ENCODE results near the gene FOXP1.

The FOXP1 gene

GRCh38 chr3:71430941-71431552 is 152.5 kb downstream of the FOXP1 start:
- ATAC-seq, result peak; percentile 79
- TF ChIP-seq ESRRG (CRISPR knock-in tag; IDR thresholded peaks at IDR 0.05), result no peak
- no peak for TF ChIP-seq TOX (CRISPR knock-in tag; IDR thresholded peaks at IDR 0.05; ENCODE audit: borderline replicate concordance)

GRCh38 chr3:71429597-71429988 is 153.9 kb downstream of the FOXP1 start:
- no peak for ATAC-seq
- TF ChIP-seq ISL1 (CRISPR knock-in tag; IDR thresholded peaks at IDR 0.05), result no peak
- no peak for TF ChIP-seq OSR1 (CRISPR knock-in tag; IDR thresholded peaks at IDR 0.05)
- no peak for TF ChIP-seq ZFP30 (CRISPR knock-in tag; IDR thresholded peaks at IDR 0.05)
- no peak for TF ChIP-seq CREB5 (CRISPR knock-in tag; IDR thresholded peaks at IDR 0.05; ENCODE audit: low read depth)
- TF ChIP-seq ZNF8 (CRISPR knock-in tag; IDR thresholded peaks at IDR 0.05), result no peak
- no peak for TF ChIP-seq RARB (CRISPR knock-in tag; IDR thresholded peaks at IDR 0.05)
- no peak for TF ChIP-seq CSRNP3 (CRISPR knock-in tag; IDR thresholded peaks at IDR 0.05)
- TF ChIP-seq SNAI2 (CRISPR knock-in tag; IDR thresholded peaks at IDR 0.05), result no peak
- no peak for TF ChIP-seq ESRRG (CRISPR knock-in tag; IDR thresholded peaks at IDR 0.05)
- no peak for TF ChIP-seq TOX (CRISPR knock-in tag; IDR thresholded peaks at IDR 0.05; ENCODE audit: borderline replicate concordance)
- TF ChIP-seq TSHZ2 (CRISPR knock-in tag; IDR thresholded peaks at IDR 0.05), result no peak
- TF ChIP-seq CSDC2 (CRISPR knock-in tag; IDR thresholded peaks at IDR 0.05), result no peak
- no peak for TF ChIP-seq TCF4 (CRISPR knock-in tag; IDR thresholded peaks at IDR 0.05; ENCODE audit: borderline replicate concordance)
- no peak for TF ChIP-seq PPARA (CRISPR knock-in tag; IDR thresholded peaks at IDR 0.05; ENCODE audit: borderline replicate concordance)
- no peak for TF ChIP-seq BACH2 (CRISPR knock-in tag; IDR thresholded peaks at IDR 0.05; ENCODE audit: borderline replicate concordance)
- TF ChIP-seq GLIS3 (CRISPR knock-in tag; IDR thresholded peaks at IDR 0.05), result no peak
- no peak for TF ChIP-seq PATZ1 (CRISPR knock-in tag; IDR thresholded peaks at IDR 0.05; ENCODE audit: borderline replicate concordance)

GRCh38 chr3:71428841-71429596 is 154.5 kb downstream of the FOXP1 start:
- ATAC-seq, result no peak
- TF ChIP-seq ZFP30 (CRISPR knock-in tag; IDR thresholded peaks at IDR 0.05) (no peak), ZNF565 (CRISPR knock-in tag; conservative IDR thresholded peaks at IDR 0.05; ENCODE audit: low read depth) (no peak), ESRRG (CRISPR knock-in tag; IDR thresholded peaks at IDR 0.05) (no peak), CREB5 (CRISPR knock-in tag; IDR thresholded peaks at IDR 0.05; ENCODE audit: low read depth) (no peak), ISL1 (CRISPR knock-in tag; IDR thresholded peaks at IDR 0.05) (no peak), TOX (CRISPR knock-in tag; IDR thresholded peaks at IDR 0.05; ENCODE audit: borderline replicate concordance) (no peak), OSR1 (CRISPR knock-in tag; IDR thresholded peaks at IDR 0.05) (no peak), GLIS3 (CRISPR knock-in tag; IDR thresholded peaks at IDR 0.05) (no peak), ZC3H10 (CRISPR knock-in tag; IDR thresholded peaks at IDR 0.05) (no peak), RARB (CRISPR knock-in tag; IDR thresholded peaks at IDR 0.05) (no peak), PATZ1 (CRISPR knock-in tag; IDR thresholded peaks at IDR 0.05; ENCODE audit: borderline replicate concordance) (no peak), TSHZ2 (CRISPR knock-in tag; IDR thresholded peaks at IDR 0.05) (no peak), CSRNP3 (CRISPR knock-in tag; IDR thresholded peaks at IDR 0.05) (no peak)

Data from SK-N-SH treated with all-trans-retinoic acid at 6 μM for 48 hours (cell line).